Lung (tissue), 12 donors: Measurements from ENCODE around the gene MEAK7. TPM values are rescaled to one million over a fixed set of nuclear protein-coding genes. Genes with fewer than 3 reads are reported as not detected.
"Not testable (repeated sequence)": the region's sequence is repeated elsewhere in the genome, so short reads cannot be mapped to it uniquely, and the experiment has no call there.

Experiments
- ATAC-seq: fragments of 200-7000 bp; cut with Tn5 transposase; one replicate; pipeline ENCODE4 v1.9.1; 2020; ENCODE audit warnings: moderate number of reproducible peaks; ENCODE audit not compliant: insufficient read depth, low FRiP score
- DNase-seq, 3 donors: peaks; one replicate each; pipeline ENCODE4 v3.0.0-alpha.2; 2013 to 2017
- H3K27ac ChIP-seq, 2 donors: one replicate each; pipeline ENCODE4 v1.5.1; 2013; ENCODE audit warnings: mild to moderate bottlenecking in 2 of 2, moderate library complexity in 2 of 2, control low read depth in 1 of 2, inconsistent platforms in 1 of 2, low read depth in 1 of 2, low read length in 1 of 2
- H3K27me3 ChIP-seq, 3 donors: one replicate each; pipeline ENCODE4 v1.5.1; 2013; ENCODE audit warnings: low read length in 2 of 3; ENCODE audit not compliant: control insufficient read depth in 3 of 3, insufficient read depth in 3 of 3
- H3K36me3 ChIP-seq, 4 donors: one replicate each; pipeline ENCODE4 v1.5.1; 2013; ENCODE audit warnings: low read length in 4 of 4, mild to moderate bottlenecking in 1 of 4, moderate library complexity in 1 of 4; ENCODE audit not compliant: control insufficient read depth in 4 of 4, insufficient read depth in 4 of 4
- H3K4me1 ChIP-seq, 5 donors: one replicate each; pipeline ENCODE4 v1.5.1; 2013; ENCODE audit warnings: low read length in 5 of 5, mild to moderate bottlenecking in 2 of 5, moderate library complexity in 1 of 5; ENCODE audit not compliant: control insufficient read depth in 5 of 5, insufficient read depth in 5 of 5
- H3K4me3 ChIP-seq: one replicate; pipeline ENCODE4 v1.5.1; 2013; ENCODE audit warnings: mild to moderate bottlenecking, control low read depth, moderate library complexity
- H3K9ac ChIP-seq, 2 donors: one replicate each; pipeline ENCODE4 v1.5.1; 2013; ENCODE audit warnings: low read length in 2 of 2, control low read depth in 1 of 2; ENCODE audit not compliant: insufficient read depth in 1 of 2
- H3K9me3 ChIP-seq, 4 donors: one replicate each; pipeline ENCODE4 v1.5.1; 2013; ENCODE audit warnings: low read length in 3 of 4, mild to moderate bottlenecking in 1 of 4, moderate library complexity in 1 of 4; ENCODE audit not compliant: control insufficient read depth in 4 of 4, insufficient read depth in 3 of 4
- WGBS, 2 donors: extraction: QIAGEN DNeasy Blood & Tissue Kit; methylation state at CpG; one replicate each; pipeline ENCODE4 v1.1.7; 2013; 5-methylcytosine and 5-hydroxymethylcytosine counted together
- polyA plus RNA-seq, 2 donors: library from polyadenylated mRNA; stranded (reverse); fragments of 200-250 nt; gene quantifications; one replicate each; pipeline ENCODE4 v1.2.1, GENCODE V29; 2013
- total RNA-seq, 2 donors: library from RNA; depleted of rRNA in 1 of 2; stranded (reverse); fragments of >200 nt in 1 of 2; gene quantifications; one replicate each; pipeline ENCODE4 v1.2.1, GENCODE V29; 2014 to 2021
- TF ChIP-seq, protein P1 (sequence below): IDR thresholded peaks from 2 replicates; pipeline ENCODE4 v1.5.1; 2012; ENCODE audit warnings: mild to moderate bottlenecking; ENCODE audit errors: control extremely low read depth, extremely low read depth
- donor health status: control.
- donor health status: control.
- donor health status: Bipolar disorder and iron deficiency.
- donor health status: healthy.
- donor health status: DM: yes; HTN: yes; CAD: no.

The MEAK7 gene
- total and polyA plus RNA-seq, 4 donors: 4.8 to 16.9 (median 11.2) TPM

DNA sequence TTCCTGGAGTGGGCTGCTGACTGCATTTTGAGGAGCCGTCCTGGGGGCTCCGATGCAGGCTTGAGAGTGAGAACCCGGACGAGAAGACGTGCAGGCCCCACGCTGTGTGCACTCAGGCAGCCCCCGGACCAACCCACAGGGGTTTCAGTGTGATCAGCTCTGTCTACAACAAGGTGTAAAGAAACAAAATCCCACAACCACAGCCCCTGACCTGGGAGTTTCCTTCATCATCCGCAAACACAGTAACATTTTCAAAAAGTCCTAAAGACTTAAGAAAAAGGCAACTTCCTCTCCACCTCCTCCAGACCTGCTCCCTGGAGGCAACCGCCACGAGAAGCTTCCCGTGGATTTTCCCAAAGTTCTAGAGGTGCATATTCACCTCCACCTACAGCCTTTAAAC is 15.4 kb upstream of the MEAK7 start:
- Histone ChIP-seq H3K27ac (no peak overlapping the region), H3K27me3 (no peaks in the 10 kb centered on the region), H3K9ac (no peak overlapping the region), H3K4me3 (no peak overlapping the region), H3K9me3 (no peaks in the 10 kb centered on the region), H3K4me1 (peaks cover 0 to 5% (median under 1%) of the 10 kb centered on the region in 5 donors), H3K36me3 (no peaks in the 10 kb centered on the region)
- TF ChIP-seq, protein P1, sequence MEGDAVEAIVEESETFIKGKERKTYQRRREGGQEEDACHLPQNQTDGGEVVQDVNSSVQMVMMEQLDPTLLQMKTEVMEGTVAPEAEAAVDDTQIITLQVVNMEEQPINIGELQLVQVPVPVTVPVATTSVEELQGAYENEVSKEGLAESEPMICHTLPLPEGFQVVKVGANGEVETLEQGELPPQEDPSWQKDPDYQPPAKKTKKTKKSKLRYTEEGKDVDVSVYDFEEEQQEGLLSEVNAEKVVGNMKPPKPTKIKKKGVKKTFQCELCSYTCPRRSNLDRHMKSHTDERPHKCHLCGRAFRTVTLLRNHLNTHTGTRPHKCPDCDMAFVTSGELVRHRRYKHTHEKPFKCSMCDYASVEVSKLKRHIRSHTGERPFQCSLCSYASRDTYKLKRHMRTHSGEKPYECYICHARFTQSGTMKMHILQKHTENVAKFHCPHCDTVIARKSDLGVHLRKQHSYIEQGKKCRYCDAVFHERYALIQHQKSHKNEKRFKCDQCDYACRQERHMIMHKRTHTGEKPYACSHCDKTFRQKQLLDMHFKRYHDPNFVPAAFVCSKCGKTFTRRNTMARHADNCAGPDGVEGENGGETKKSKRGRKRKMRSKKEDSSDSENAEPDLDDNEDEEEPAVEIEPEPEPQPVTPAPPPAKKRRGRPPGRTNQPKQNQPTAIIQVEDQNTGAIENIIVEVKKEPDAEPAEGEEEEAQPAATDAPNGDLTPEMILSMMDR: no peak
- WGBS, 2 donors: 72 to 90% methylated on average over 11 of the region's 11 CpGs
- DNase-seq (no peak), ATAC-seq (no peak)

DNA sequence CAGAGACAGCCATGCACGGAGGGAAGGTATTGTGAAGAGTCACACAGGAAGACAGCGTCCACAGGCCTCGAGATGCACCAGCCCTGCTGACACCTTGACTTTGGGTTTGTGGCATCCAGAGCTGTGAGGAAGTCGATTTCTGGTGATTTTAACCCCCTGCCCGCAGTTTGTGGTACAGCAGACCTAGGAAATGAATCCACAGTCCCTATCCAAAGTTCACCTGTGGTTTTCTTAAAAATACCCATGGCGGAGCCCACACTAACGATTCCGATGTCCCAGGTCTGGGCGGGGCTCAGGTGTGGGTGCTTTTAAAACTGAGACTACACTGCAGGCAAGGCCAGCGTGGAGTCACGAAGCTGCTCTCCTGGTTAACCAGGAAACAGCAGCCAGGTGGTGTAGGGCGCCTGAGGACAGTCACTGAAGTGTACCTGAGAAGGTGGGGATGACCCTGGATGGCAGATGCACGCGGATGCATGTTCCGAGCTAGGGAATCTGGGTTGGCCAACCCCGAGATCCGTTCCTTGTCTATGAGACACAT is 14.4 kb upstream of the MEAK7 start:
- DNase-seq (no peak), ATAC-seq (no peak)
- Histone ChIP-seq H3K9me3 (no peaks in the 10 kb centered on the region), H3K9ac (no peak overlapping the region), H3K36me3 (no peaks in the 10 kb centered on the region), H3K4me3 (no peak overlapping the region), H3K4me1 (peaks cover 0 to 5% (median 2%) of the 10 kb centered on the region in 5 donors), H3K27me3 (no peaks in the 10 kb centered on the region), H3K27ac (no peak overlapping the region)
- TF ChIP-seq, protein P1: no peak
- WGBS, 2 donors: 86 to 87% methylated on average over 17 of the region's 17 CpGs

DNA sequence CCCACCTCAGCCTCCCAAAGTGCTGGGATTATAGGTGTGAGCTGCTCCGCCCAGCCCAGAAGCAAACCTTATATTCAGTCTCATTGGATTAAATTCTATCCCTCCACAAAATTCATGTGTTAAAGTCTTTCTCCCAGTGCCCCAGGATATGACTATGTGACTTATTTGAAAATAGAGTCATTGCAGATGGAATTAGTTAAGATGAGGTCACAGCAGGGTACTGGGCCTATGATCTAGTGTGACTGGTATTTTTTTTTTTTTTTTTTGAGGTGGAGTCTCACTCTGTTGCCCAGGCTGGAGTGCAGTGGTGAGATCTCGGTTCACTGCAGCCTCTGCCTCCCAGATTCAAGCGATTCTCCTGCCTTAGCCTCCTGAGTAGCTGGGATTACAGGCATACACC is 13.8 kb upstream of the MEAK7 start:
- DNase-seq, H3K9ac ChIP-seq, H3K4me1 ChIP-seq, H3K4me3 ChIP-seq, H3K9me3 ChIP-seq, H3K27me3 ChIP-seq, H3K27ac ChIP-seq, H3K36me3 ChIP-seq, ATAC-seq: not testable (repeated sequence)
- 88 to 94% methylated on average over 3 of the region's 3 CpGs for WGBS, 2 donors

DNA sequence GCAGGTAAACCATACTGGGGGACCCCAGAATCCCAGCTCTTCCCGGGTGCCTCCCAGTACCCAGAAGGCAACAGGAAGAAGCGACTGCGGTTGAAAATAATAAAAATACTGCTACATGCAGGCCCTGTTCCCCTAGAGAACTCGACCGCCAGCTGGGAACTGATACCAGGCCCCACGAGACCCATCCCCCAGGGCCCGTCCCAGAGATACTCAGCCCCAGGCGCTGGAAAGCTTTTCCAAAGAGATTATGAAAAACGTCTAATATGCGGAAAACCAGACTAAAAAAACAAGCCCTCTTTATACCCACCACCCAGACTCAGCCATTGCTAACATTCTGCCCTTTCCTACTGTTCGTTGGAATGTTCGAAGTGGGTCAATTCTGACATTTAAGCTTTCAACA is 12.9 kb upstream of the MEAK7 start:
- no peak overlapping the region for H3K27ac ChIP-seq
- no peaks in the 10 kb centered on the region for H3K36me3 ChIP-seq
- H3K4me1 ChIP-seq: peaks cover 0 to 5% (median 2%) of the 10 kb centered on the region in 5 donors
- H3K9me3 ChIP-seq: no peaks in the 10 kb centered on the region
- TF ChIP-seq, protein P1: no peak
- no peak for ATAC-seq
- no peak overlapping the region for H3K9ac ChIP-seq
- H3K4me3 ChIP-seq: no peak overlapping the region
- WGBS, 2 donors: 91 to 94% methylated on average over 12 of the region's 12 CpGs
- no peaks in the 10 kb centered on the region for H3K27me3 ChIP-seq
- no peak for DNase-seq
